ENCODE results near the gene LRIT1.

DNA sequence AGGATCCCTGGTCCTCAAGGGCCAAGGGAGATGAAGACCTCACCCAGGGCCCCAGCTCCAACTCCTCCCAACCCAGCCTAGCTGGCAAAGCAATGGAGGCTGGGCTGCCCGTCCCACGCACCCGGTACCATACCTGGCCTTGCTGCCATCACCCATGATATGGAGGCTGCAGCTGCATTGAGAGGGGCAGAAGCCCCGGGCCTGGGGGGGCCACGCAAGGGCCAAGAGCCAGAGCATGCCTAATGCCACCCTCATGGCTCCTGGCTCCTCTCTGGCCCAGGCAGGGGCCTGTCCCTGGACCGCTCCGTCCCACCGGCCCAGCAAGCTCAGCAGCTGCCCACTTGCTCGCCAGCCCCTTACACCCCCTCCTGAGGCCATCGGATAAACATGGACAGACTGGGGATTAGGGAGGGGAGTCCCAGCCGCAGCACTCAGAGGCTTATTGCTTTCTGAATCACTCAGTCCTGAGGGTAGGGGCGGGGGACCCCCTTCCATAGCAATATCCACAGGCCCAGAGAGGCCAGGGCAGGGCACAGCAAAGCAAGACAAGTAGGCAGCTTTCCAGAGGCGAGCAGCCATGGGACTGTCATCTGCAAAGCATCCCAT is at the start of gene LRIT1:
- TF ChIP-seq GATA2 (IDR thresholded peaks at IDR 0.05; ENCODE audit: low read depth, low read length) = no peak
- no peak for TF ChIP-seq GATA3 (IDR thresholded peaks at IDR 0.05; ENCODE audit: low read depth, low read length)
